LNCAP (cell line): ENCODE results near the gene SCN1B.

Experiments used
- CTCF ChIP-seq: fragments of 450-650 bp; IDR thresholded peaks from 2 replicates; pipeline ENCODE4 v1.5.1; 2017; ENCODE audit warnings: mild to moderate bottlenecking

Gene SCN1B

GRCh38 chr19:35027851-35028599, 2.2 kb upstream of the SCN1B start:
- TF ChIP-seq CTCF = no peak

- no peak for TF ChIP-seq CTCF
These were observed 473 bp upstream of the SCN1B start for GRCh38 chr19:35029737-35030256.

- TF ChIP-seq CTCF = no peak
These were observed 1.0 kb downstream of the SCN1B start for GRCh38 chr19:35031072-35031881.

- no peak for TF ChIP-seq CTCF
These were observed 2.1 kb downstream of the SCN1B start for GRCh38 chr19:35032356-35032865.

- no peak for TF ChIP-seq CTCF
These were observed 3.1 kb downstream of the SCN1B start for GRCh38 chr19:35033067-35034004.

- TF ChIP-seq CTCF = no peak
These were observed 3.8 kb downstream of the SCN1B start for GRCh38 chr19:35034005-35034502.
